HEK293 (cell line): ENCODE data around the gene PABPN1L.

Experiments used
- BCL11A ChIP-seq: fragments of 450-650 bp; formaldehyde crosslinking; IDR thresholded peaks from 2 replicates; pipeline ENCODE4 v1.5.1; 2016; ENCODE audit warnings: low read depth, missing biosample characterization, missing genetic modification characterization
- CTCF ChIP-seq: fragments of 450-650 bp; formaldehyde crosslinking; IDR thresholded peaks from 2 replicates; pipeline ENCODE4 v1.5.1; 2016; ENCODE audit warnings: missing biosample characterization, missing genetic modification characterization
- ELK4 ChIP-seq: IDR thresholded peaks from 2 replicates; pipeline ENCODE4 v1.6.1; 2011; ENCODE audit warnings: mild to moderate bottlenecking, low read depth, low read length, borderline replicate concordance
- KLF17 ChIP-seq: fragments of 450-650 bp; formaldehyde crosslinking; IDR thresholded peaks from 2 replicates; pipeline ENCODE4 v1.5.1; 2016; ENCODE audit warnings: missing biosample characterization, missing genetic modification characterization
- SP2 ChIP-seq: fragments of 450-650 bp; formaldehyde crosslinking; IDR thresholded peaks from 2 replicates; pipeline ENCODE4 v1.5.1; 2016; ENCODE audit warnings: missing biosample characterization, missing genetic modification characterization
- TCF7L2 ChIP-seq: IDR thresholded peaks from 2 replicates; pipeline ENCODE4 v1.6.1; 2011; ENCODE audit warnings: low read depth, mild to moderate bottlenecking, inconsistent platforms, low read length, moderate library complexity, borderline replicate concordance
- ZNF114 ChIP-seq: fragments of 450-650 bp; formaldehyde crosslinking; IDR thresholded peaks from 2 replicates; pipeline ENCODE4 v1.5.0; 2017; ENCODE audit warnings: missing biosample characterization, missing genetic modification characterization
- ZNF274 ChIP-seq, 2 experiments: fragments of 200-500 bp in 1 of 2; fragments of 450-650 bp in 1 of 2; sonication (Bioruptor generic) in 1 of 2; formaldehyde crosslinking in 1 of 2; IDR thresholded peaks; 2 replicates each; pipeline versions ENCODE4 v1.5.1 to v1.6.1; 2014 to 2016; ENCODE audit warnings: borderline replicate concordance in 1 of 2, inconsistent platforms in 1 of 2, low read length in 1 of 2, missing biosample characterization in 1 of 2, missing genetic modification characterization in 1 of 2
- ZNF530 ChIP-seq: fragments of 450-650 bp; formaldehyde crosslinking; IDR thresholded peaks from 2 replicates; pipeline ENCODE4 v1.5.1; 2016; ENCODE audit warnings: low read depth, missing biosample characterization, missing genetic modification characterization
- ZNF626 ChIP-seq: fragments of 450-650 bp; sonication (Bioruptor Pico); formaldehyde crosslinking; IDR thresholded peaks from 2 replicates; pipeline ENCODE4 v1.5.1; 2018; ENCODE audit warnings: missing biosample characterization, missing genetic modification characterization, inconsistent platforms
- ZNF707 ChIP-seq: fragments of 450-650 bp; formaldehyde crosslinking; IDR thresholded peaks from 2 replicates; pipeline ENCODE4 v1.5.1; 2016; ENCODE audit warnings: missing biosample characterization, missing genetic modification characterization
- ZNF785 ChIP-seq: fragments of 450-650 bp; formaldehyde crosslinking; IDR thresholded peaks from 2 replicates; pipeline ENCODE4 v1.5.1; 2016; ENCODE audit warnings: missing biosample characterization, missing genetic modification characterization
- ZSCAN18 ChIP-seq: fragments of 450-650 bp; formaldehyde crosslinking; IDR thresholded peaks from 2 replicates; pipeline ENCODE4 v1.5.1; 2016; ENCODE audit warnings: missing biosample characterization, missing genetic modification characterization

- TF ChIP-seq ZNF114 (tag by site-specific recombination) (no peak), ZNF530 (tag by site-specific recombination) (no peak), ZNF274 (IDR thresholded peaks at IDR 0.05; ENCODE audit: low read length) (no peak), ZNF274 (tag by site-specific recombination; IDR thresholded peaks at IDR 0.05; ENCODE audit: borderline replicate concordance) (no peak), CTCF (tag by site-specific recombination) (no peak), SP2 (tag by site-specific recombination) (no peak), TCF7L2 (no peak), ZNF626 (no peak), KLF17 (tag by site-specific recombination) (no peak), ZSCAN18 (no peak), ZNF707 (tag by site-specific recombination) (no peak), ELK4 (no peak), BCL11A (tag by site-specific recombination) (no peak), ZNF785 (tag by site-specific recombination) (no peak)
Observed at GRCh38 chr16:88864099-88864498, 2.4 kb downstream of the PABPN1L start.
